ENCODE results near the gene LHFPL6. TPM values are rescaled to one million over a fixed set of nuclear protein-coding genes. Genes with fewer than 3 reads are reported as not detected.
A peak's percentile ranks its signal among the peaks of the same experiment; 100 is the strongest.

LHFPL6 gene
- 6.2 TPM for total RNA-seq

DNA sequence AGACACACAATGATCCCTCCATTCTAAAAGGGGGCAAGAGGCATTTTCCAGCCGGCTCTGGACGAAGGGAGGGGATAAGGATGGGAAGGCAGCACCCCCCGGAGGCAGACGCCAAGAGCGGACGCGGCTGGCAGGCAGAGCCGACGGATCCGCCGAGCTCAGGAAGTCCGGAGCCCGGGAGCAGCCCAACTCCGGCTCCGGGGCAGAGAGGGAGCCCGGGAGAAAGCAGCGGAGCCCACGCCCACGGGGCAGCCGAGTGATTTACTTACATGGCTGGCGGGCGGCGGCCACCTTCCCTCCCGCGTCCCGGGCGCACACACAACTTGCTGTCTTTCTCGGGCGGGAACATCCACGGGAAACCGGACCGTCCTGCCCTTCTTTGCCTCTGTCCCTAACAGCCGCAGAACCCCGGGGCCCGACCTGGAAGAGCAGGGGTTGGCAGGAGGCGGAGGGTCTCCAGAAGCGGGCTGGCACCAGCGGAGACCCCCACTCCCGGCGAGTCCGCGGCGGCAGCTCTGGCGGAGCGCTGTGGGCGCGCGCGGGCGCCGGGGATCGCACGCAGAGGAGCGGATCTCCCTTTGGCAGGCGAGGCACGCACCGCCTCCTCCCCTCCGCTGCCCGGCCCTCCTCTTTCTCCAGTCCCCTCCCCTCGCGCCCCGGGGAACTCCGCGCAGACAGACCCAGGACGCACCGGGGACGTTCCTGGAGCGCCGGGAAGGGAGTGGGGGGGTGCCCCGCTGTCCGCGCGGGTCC lies at the start of gene LHFPL6:
Gene LHFPL6 (minus strand): TSS at position 580 of the 753 bp plus-strand sequence.
- DNase-seq (ENCODE audit: low read depth in 2 of 3, low spot score in 2 of 3) = peak in 2 of 3 donors; percentile 62 to 71

DNA sequence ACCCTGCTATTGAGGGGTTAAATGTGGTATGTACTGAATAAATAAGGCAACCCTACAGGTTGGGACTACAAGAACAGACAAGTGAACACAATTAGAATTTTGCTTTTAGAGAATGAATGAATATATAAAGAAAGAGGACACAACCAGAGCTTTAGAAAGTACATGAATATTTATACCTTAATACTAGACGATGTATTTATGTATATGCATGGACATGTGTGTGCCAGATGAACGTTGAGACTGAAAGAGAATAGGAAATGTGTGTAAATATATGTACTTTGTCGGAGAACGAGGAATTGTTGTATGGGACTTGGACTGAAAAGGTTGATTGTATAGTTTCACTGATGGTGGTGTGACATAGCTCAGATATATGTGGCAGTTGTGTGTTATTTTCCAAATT lies 43.1 kb upstream of the LHFPL6 start:
- no peak for DNase-seq (ENCODE audit: low read depth in 2 of 3, low spot score in 2 of 3)

DNA sequence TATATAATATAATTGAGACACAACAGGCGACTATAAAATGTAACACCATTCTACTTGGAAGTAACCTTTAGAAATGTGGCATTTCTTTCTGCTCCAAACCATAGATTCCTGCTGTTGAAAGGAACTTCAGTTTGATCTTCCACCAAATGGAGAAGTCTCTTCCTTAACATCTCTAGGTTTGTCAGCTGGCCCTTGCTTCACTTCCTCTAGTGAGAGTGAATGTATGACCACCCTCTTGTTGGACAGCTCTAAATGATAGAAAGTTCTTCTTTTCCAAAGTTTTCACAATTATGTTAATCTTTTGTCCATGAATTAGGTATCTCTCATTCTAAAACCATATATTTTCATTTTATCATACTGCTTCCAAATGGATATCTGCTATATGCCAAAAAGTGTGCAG lies 38.7 kb upstream of the LHFPL6 start:
- no peak for DNase-seq (ENCODE audit: low read depth in 2 of 3, low spot score in 2 of 3)

DNA sequence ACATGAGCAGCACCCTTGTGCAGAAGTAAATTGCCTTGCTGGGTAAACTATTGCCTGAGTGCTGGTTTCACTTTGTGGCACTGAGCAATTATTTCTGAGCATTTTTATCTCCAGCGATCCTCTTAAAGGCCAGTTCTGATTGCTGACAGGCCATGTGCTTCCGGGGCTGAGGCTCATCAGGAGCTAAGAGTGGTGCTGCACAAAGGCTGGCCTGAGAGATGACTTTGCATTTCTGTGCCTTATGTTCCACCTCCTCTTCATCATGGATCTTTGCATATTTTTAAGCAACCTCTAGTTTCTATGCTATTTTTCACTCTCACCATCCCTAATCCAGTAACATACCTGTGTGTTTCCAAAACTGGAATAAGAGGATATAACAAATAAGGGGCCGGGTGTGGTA lies 34.9 kb upstream of the LHFPL6 start:
- DNase-seq (ENCODE audit: low read depth in 2 of 3, low spot score in 2 of 3) = no peak

DNA sequence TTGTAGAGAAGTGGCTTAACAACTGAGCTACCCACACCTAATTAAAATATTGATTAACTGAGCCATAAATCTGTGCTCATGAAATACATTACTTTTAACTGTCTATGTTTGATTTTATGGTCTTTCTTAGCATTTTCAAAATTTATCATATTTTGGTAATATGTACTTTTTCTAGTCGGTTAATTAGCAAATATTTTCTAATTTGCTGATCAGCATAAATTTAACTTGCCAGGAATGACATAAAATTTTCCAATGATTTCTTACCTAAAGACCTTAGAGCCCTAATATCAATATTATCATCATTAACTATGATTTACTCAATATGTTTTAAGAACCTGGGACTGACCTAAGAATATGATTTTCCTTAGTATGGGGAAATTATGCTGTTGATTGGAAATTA lies 32.6 kb upstream of the LHFPL6 start:
- DNase-seq (ENCODE audit: low read depth in 2 of 3, low spot score in 2 of 3) = no peak

- no peak for DNase-seq (ENCODE audit: low read depth in 2 of 3, low spot score in 2 of 3)
Measured at GRCh38 chr13:39632994-39633393, 30.0 kb upstream of the LHFPL6 start.

DNA sequence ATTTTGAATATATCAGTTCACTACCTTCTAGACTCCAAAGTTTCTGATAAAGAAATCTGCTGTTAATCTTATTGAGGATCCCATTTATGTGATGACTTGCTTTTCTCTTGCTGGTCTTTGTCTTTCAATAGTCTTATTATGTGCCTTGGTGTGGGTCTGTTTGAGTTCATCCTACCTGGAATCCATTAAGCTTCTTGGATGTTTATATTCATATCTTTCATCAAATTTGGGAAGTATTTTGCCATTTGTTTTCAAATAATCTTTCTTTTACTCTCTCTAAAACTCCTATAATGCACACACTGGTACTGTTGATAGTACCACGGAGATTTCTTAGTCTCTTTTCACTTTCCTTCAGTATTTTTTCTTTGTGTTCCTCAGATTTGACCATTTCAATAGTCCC lies 28.3 kb upstream of the LHFPL6 start:
- DNase-seq (ENCODE audit: low read depth in 2 of 3, low spot score in 2 of 3) = no peak

GRCh38 chr13:39623466-39623865 lies 20.5 kb upstream of the LHFPL6 start:
- no peak for DNase-seq (ENCODE audit: low read depth in 2 of 3, low spot score in 2 of 3)

DNA sequence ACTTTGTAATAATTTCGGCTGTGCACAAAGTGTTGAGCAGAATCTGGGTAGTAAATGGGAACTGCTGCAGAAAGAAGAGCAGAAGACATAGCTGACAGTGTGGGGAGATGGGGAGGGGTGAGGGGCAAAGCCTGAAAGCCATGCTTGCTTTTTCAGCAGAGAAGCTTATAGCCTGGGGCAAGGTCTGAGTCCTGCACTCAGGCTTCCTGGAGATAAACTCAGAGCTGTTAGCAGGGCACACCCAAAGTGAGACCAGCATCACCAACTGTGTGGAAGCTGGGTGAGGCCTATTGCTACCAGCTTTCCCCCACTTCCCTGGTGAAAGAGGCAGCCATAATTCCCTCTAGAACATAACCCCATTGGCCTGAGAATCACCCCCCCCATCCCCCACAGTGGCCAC lies 15.6 kb upstream of the LHFPL6 start:
- no peak for DNase-seq (ENCODE audit: low read depth in 2 of 3, low spot score in 2 of 3)

DNA sequence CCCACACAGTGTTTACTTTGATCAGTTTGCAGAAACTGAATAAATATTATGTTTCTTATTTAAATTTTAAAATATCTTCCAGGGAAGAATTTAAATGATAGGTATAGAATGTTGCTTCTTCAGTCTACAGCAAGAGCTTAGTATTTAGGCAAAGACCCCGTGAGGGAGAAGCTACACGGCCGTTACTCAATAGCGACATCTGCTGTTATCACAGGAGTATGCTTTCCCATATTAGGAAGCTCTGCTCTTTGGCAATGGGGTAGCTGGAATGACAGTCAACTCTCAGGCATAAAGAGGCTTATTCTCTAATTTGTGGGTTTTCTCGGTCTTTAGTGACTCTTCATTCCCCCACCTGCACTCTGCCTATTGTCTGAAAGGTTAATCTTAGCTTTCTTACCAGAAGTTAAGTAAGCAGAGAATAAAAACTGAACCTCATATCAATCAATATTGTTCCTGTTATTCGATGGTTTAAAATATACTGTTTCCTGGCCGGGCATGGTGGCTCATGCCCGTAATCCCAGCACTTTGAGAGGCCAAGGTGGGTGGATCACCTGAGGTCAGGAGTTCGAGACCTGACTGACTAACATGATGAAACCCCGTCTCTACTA lies 13.2 kb upstream of the LHFPL6 start:
- peak in 2 of 3 donors; percentile 63 to 82 for DNase-seq (ENCODE audit: low read depth in 2 of 3, low spot score in 2 of 3)

DNA sequence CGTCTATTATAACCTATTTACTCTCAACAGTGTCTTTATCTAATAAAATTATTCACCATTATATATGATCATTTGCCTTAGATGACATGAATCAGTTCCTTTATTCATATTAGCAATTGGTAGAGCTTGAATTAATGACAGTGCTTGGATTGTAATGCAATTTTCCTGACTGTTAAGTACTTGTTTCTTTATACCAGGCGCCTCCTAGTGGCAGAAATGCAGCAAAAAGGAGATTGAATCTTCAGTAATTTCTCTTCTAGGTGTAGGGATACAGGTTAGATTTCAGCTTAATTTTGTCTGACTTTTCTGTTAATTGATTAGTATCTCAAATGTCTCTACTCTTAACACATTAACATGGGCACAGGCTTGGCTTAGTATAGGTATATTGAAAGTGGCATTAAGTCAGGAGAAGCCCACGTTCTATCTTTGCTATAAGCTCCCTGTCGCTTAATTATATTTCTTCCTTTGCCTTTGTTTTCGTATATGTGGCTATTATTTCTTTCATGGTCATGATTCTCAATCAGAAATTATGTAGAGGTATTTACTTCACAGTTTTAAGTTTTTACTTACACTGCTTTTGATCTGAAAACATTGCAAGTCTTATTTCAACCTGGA lies 9.1 kb upstream of the LHFPL6 start:
- DNase-seq (ENCODE audit: low read depth in 2 of 3, low spot score in 2 of 3) = peak; percentile 21 to 85 (median 65)

- no peak for DNase-seq (ENCODE audit: low read depth in 2 of 3, low spot score in 2 of 3)
Measured at GRCh38 chr13:39607876-39608275, 4.9 kb upstream of the LHFPL6 start.

DNA sequence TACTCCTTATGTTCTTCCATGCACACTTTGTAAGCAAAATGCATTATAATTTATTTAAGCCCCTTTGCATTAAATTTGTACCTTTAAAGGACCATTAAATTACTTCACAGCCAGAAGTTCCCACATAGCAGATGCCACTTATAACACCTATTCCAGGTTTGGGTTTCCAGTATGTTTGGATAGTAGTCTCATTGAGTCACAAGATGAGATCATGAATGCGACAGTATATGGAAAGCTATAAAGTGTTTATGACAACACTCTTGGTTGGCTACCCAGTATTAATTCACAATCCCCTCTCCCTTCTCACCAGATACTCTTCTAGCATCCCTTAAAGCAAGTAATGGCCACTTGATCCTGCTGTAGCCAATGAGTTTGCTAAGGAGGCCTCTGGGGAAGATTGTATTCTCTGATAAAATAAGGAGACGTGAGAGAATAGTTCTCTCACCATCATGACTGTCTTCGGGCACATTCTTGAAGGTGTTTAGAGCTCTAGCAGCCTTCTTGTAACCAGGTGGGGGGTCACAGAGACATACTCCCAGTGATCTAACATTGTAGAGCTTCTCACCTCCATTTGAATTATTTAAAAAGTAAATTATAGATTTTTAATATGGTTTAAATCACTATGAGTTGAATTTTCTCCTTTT lies 2.8 kb upstream of the LHFPL6 start:
- no peak for DNase-seq (ENCODE audit: low read depth in 2 of 3, low spot score in 2 of 3)

DNA sequence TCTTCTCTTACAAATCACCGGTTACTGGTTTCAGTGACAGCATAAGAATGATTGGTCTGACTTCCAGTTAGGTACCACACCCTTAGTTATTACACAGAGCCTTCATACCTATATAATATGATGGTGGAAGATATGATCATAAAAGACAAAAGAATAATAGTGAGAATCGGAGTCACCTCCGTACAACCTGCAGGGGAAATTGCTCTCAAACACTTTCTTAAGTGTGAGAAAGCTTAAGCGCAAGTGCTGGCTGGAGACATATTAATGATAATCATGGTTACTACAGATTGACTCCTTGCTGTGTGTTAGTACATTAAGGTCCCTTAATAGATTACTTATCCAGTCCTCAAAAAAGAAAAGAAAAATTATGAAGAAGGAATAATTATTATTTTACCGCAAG lies 1.8 kb upstream of the LHFPL6 start:
- DNase-seq (ENCODE audit: low read depth in 2 of 3, low spot score in 2 of 3) = no peak

GRCh38 chr13:39603424-39603947 lies 493 bp upstream of the LHFPL6 start:
- no peak for DNase-seq (ENCODE audit: low read depth in 2 of 3, low spot score in 2 of 3)

GRCh38 chr13:39602277-39602613 lies 748 bp downstream of the LHFPL6 start:
- DNase-seq (ENCODE audit: low read depth in 2 of 3, low spot score in 2 of 3) = peak in 2 of 3 donors; percentile 59 to 75

GRCh38 chr13:39601636-39602035 lies 1.4 kb downstream of the LHFPL6 start:
- DNase-seq (ENCODE audit: low read depth in 2 of 3, low spot score in 2 of 3) = no peak

DNA sequence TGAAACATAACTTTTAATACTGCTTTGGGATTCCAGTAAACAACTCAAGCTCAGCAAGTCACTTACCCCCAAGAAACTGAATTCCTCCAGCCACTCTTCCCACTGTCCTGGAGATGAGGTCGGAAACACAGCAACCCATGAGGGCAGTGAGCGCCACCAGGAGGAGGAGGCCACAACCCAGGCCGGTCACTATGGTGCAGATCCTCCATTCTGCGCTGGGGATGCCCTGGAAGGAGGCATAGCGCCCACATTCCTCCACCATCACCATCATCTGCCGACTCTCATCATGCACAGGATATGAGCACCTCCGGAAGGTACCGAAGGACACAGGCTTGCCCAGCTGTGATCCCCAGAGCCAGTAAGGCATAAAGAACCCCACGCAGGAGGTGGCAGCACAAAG lies 2.2 kb downstream of the LHFPL6 start:
- no peak for DNase-seq (ENCODE audit: low read depth in 2 of 3, low spot score in 2 of 3)

DNA sequence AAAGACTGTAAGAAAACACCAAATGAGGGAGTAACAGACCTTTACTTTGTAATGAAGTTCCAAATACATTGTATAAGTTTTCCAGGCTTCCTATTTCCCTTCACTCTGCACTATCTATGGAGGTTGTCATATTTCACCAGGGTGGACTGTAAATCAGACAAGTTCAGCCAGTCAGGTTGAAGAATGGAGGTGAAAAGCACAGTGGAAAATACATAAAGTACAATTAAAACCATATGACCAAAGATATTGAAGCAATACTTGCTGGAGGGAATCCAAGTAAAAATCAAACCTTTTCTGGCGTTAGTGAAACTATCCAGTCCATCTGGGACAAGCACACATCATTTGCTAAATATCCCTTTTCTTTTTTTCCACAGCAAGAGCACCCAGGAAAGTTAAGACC lies 3.2 kb downstream of the LHFPL6 start:
- DNase-seq (ENCODE audit: low read depth in 2 of 3, low spot score in 2 of 3) = no peak

DNA sequence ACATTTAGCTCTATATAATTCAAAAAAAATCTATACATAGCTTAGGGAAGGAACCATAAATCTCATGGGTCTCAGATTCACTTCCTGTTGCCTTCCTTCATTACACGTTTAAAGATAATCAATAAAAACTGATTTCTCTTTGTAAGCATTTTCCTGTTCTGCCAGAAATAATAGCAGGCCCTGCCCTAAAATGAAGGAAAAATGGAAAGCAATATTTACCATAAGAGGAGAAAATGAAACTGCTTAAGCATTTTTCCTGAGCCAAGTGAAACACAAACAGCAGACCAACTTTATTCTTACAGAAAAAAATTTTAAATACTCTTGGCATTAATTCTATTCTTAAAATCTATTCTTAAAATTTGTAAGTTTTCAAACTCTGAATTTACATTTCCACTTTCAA lies 4.0 kb downstream of the LHFPL6 start:
- no peak for DNase-seq (ENCODE audit: low read depth in 2 of 3, low spot score in 2 of 3)

DNA sequence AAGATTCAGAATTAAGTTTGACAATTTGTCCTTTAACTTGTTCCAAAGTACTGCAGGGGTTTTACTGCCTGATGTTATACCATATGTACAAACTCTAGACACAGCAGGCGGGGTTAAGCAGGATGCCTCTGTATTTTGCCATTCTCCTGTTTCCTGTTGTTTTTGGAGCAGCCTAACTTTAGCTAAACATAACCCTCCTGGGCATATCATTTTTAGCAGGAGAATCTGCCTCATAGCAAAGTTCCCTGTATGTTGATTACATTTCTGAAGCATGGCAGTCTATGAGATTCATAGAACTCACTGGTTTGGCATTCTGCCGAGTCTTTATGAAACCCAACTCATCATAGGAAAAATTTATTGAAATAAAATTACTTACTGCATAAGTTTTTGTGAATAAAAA lies 5.2 kb downstream of the LHFPL6 start:
- no peak for DNase-seq (ENCODE audit: low read depth in 2 of 3, low spot score in 2 of 3)

DNA sequence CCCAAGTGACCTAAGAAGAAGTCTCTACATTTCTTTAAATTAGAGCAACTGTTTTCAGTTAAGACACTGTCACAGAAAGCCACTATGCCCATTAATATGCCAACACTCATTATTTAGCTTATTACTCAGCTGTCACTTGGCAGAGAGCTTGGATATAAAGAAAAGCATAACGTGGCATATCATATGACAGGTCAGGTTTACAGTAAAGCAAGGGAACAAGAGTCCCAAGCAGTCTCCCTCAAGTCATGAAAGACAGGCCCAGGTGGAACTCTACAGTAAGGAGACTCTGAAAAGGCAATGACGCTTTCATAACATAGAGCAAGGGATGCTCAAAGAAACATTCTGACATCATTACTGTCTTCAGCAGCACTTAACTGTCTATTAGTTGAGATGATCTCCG lies 6.3 kb downstream of the LHFPL6 start:
- no peak for DNase-seq (ENCODE audit: low read depth in 2 of 3, low spot score in 2 of 3)
